ENCODE results near the gene MYO1G.
"Not testable (repeated sequence)": the region's sequence is repeated elsewhere in the genome, so short reads cannot be mapped to it uniquely, and the experiment has no call there.

Gene MYO1G

GRCh38 chr7:44936322-44936721 is 42.5 kb downstream of the MYO1G start:
- no peak for DNase-seq (ENCODE audit: low spot score)

GRCh38 chr7:44935583-44935982 is 43.2 kb downstream of the MYO1G start:
- no peak for DNase-seq (ENCODE audit: low spot score)

GRCh38 chr7:44935016-44935415 is 43.8 kb downstream of the MYO1G start:
- no peak for DNase-seq (ENCODE audit: low spot score)

GRCh38 chr7:44934510-44934909 is 44.3 kb downstream of the MYO1G start:
- not testable (repeated sequence) for DNase-seq (ENCODE audit: low spot score)

GRCh38 chr7:44930921-44931320 is 47.9 kb downstream of the MYO1G start:
- no peak for DNase-seq (ENCODE audit: low spot score)

GRCh38 chr7:44922351-44922694 is 56.5 kb downstream of the MYO1G start:
- no peak for DNase-seq (ENCODE audit: low spot score)

GRCh38 chr7:44921607-44922350 is 57.0 kb downstream of the MYO1G start:
- peak; percentile 83 for DNase-seq (ENCODE audit: low spot score)

- no peak for DNase-seq (ENCODE audit: low spot score)
Observed at GRCh38 chr7:44920119-44920518, 58.7 kb downstream of the MYO1G start.

- no peak for DNase-seq (ENCODE audit: low spot score)
Observed at GRCh38 chr7:44918029-44918428, 60.8 kb downstream of the MYO1G start.

- DNase-seq (ENCODE audit: low spot score): no peak
Observed at GRCh38 chr7:44917465-44917864, 61.4 kb downstream of the MYO1G start.

- DNase-seq (ENCODE audit: low spot score): no peak
Observed at GRCh38 chr7:44914992-44915607, 63.7 kb downstream of the MYO1G start.

GRCh38 chr7:44912775-44913347 is 66.0 kb downstream of the MYO1G start:
- peak; percentile 67 for DNase-seq (ENCODE audit: low spot score)
